Ascending aorta (tissue), 2 donors: ENCODE results near the gene GPR85. TPM values are rescaled to one million over a fixed set of nuclear protein-coding genes. Genes with fewer than 3 reads are reported as not detected.
"Not testable (repeated sequence)": the region's sequence is repeated elsewhere in the genome, so short reads cannot be mapped to it uniquely, and the experiment has no call there.

Experiments
- DNase-seq, 2 donors: peaks; one replicate each; pipeline ENCODE4 v3.0.0-alpha.2; 2019; ENCODE audit warnings: low spot score in 2 of 2
- H3K27ac ChIP-seq, 2 donors: fragments of 200-600 bp; sonication (generic); one replicate each; pipeline ENCODE4 v1.5.1; 2016 to 2017; ENCODE audit warnings: mild to moderate bottlenecking in 1 of 2
- H3K27me3 ChIP-seq: fragments of 200-600 bp; sonication (generic); one replicate; pipeline ENCODE4 v1.5.1; 2017
- H3K36me3 ChIP-seq, 2 donors: fragments of 200-600 bp; sonication (generic); one replicate each; pipeline ENCODE4 v1.5.1; 2016
- H3K4me1 ChIP-seq, 2 donors: fragments of 200-600 bp; sonication (generic); one replicate each; pipeline ENCODE4 v1.5.1; 2016 to 2017; ENCODE audit warnings: mild to moderate bottlenecking in 1 of 2
- H3K4me3 ChIP-seq, 2 donors: fragments of 200-600 bp; sonication (generic); one replicate each; pipeline ENCODE4 v1.5.1; 2016 to 2017; ENCODE audit warnings: mild to moderate bottlenecking in 1 of 2
- H3K9me3 ChIP-seq, 2 donors: fragments of 200-600 bp; sonication (generic); one replicate each; pipeline ENCODE4 v1.5.1; 2016
- CTCF ChIP-seq, 3 experiments: fragments of 200-600 bp in 2 of 3; fragments of 450-650 bp in 1 of 3; sonication (generic) in 2 of 3; IDR thresholded peaks; one replicate each; pipeline ENCODE4 v1.5.1; 2016 to 2019; ENCODE audit warnings: antibody characterized with exemption in 3 of 3, mild to moderate bottlenecking in 1 of 3, moderate library complexity in 1 of 3
- intact Hi-C: fragments of 100-400 bp; cut with DNase I; formaldehyde crosslinking; loops from one replicate; pipeline ENCODE4 v1.15.1; 2023
- total RNA-seq: library from RNA; depleted of rRNA; stranded (reverse); fragments of >200 nt; gene quantifications from one replicate; pipeline ENCODE4 v1.1.0, GENCODE V29; 2016

The GPR85 gene
- total RNA-seq, 1 donor from 2014 or later, result not detected

- Histone ChIP-seq H3K27ac (no peak overlapping the region), H3K4me3 (no peak overlapping the region), H3K36me3 (no peaks in the 10 kb centered on the region), H3K27me3 (no peaks in the 10 kb centered on the region), H3K9me3 (no peaks in the 10 kb centered on the region), H3K4me1 (peaks cover 0 to 3% of the 10 kb centered on the region in 2 donors)
- no peak for TF ChIP-seq CTCF (IDR thresholded peaks at IDR 0.05)
- intact Hi-C loops, result no loop called here
- no peak for DNase-seq
Observed at GRCh38 chr7:113120647-113121046, 34.0 kb upstream of the GPR85 start.

- no peaks in the 10 kb centered on the region for H3K27me3 ChIP-seq
- no peak overlapping the region for H3K4me3 ChIP-seq
- DNase-seq, result no peak
- TF ChIP-seq CTCF (IDR thresholded peaks at IDR 0.05), result no peak
- H3K9me3 ChIP-seq, result no peaks in the 10 kb centered on the region
- H3K36me3 ChIP-seq, result no peaks in the 10 kb centered on the region
- no peak overlapping the region for H3K27ac ChIP-seq
- H3K4me1 ChIP-seq, result peaks cover 0 to 3% of the 10 kb centered on the region in 2 donors
- intact Hi-C loops, result loop anchor here (2.0 to 10.0 kb wide), 2 partner anchors 175 to 329 kb away; partner anchors contain the start of gene TMEM168
Observed at GRCh38 chr7:113119429-113119828, 32.8 kb upstream of the GPR85 start.

GRCh38 chr7:113118074-113118959 is 31.7 kb upstream of the GPR85 start, which contains the start of gene SMIM30:
Gene SMIM30, minus strand, starts transcription at chr7:113118554. Its CDS starts 976 bp downstream, at chr7:113117578.
- H3K4me1 ChIP-seq, result peaks cover 0 to 3% of the 10 kb centered on the region in 2 donors
- no peak for TF ChIP-seq CTCF (IDR thresholded peaks at IDR 0.05)
- H3K9me3 ChIP-seq, result no peaks in the 10 kb centered on the region
- intact Hi-C loops, result loop anchor here (1.0 to 10.0 kb wide), 3 partner anchors 32 to 328 kb away; partner anchors contain the start of genes GPR85 and TMEM168
- peak within 1 kb of the TSS; percentile 77 to 79 for H3K4me3 ChIP-seq
- H3K27me3 ChIP-seq, result no peaks in the 10 kb centered on the region
- peak within 1 kb of the TSS; percentile 56 to 75 for H3K27ac ChIP-seq
- DNase-seq, result peak; percentile 73 to 97
- no peaks in the 10 kb centered on the region for H3K36me3 ChIP-seq

- H3K36me3 ChIP-seq, H3K27me3 ChIP-seq, DNase-seq, H3K9me3 ChIP-seq, H3K4me1 ChIP-seq: not testable (repeated sequence)
- intact Hi-C loops, result loop anchor here (10.0 kb wide), 1 partner anchor 173 kb away; no protein-coding TSS in a partner anchor
- Histone ChIP-seq H3K4me3 (peak overlapping the region; percentile 77 to 79), H3K27ac (peak overlapping the region in 1 of 2 donors; percentile 56)
Observed at GRCh38 chr7:113117374-113117774, 30.7 kb upstream of the GPR85 start.

GRCh38 chr7:113113912-113114311 is 27.3 kb upstream of the GPR85 start:
- DNase-seq, result no peak
- intact Hi-C loops, result loop anchor here (10.0 kb wide), 1 partner anchor 169 kb away; no protein-coding TSS in a partner anchor
- no peak overlapping the region for H3K27ac ChIP-seq
- no peaks in the 10 kb centered on the region for H3K27me3 ChIP-seq
- peaks cover 0 to 3% of the 10 kb centered on the region in 2 donors for H3K4me1 ChIP-seq
- H3K36me3 ChIP-seq, result no peaks in the 10 kb centered on the region
- no peaks in the 10 kb centered on the region for H3K9me3 ChIP-seq
- TF ChIP-seq CTCF (IDR thresholded peaks at IDR 0.05), result no peak
- H3K4me3 ChIP-seq, result no peak overlapping the region

GRCh38 chr7:113109718-113110117 is 23.1 kb upstream of the GPR85 start:
- no peak for TF ChIP-seq CTCF (IDR thresholded peaks at IDR 0.05)
- Histone ChIP-seq H3K36me3 (no peaks in the 10 kb centered on the region), H3K4me3 (no peak overlapping the region), H3K4me1 (no peaks in the 10 kb centered on the region), H3K27ac (no peak overlapping the region), H3K9me3 (no peaks in the 10 kb centered on the region), H3K27me3 (no peaks in the 10 kb centered on the region)
- no peak for DNase-seq
- intact Hi-C loops, result loop anchor here (10.0 kb wide), 1 partner anchor 165 kb away; no protein-coding TSS in a partner anchor
